BLaER1 (cell line): ENCODE measurements around the gene GFER.
A peak's percentile ranks its signal among the peaks of the same experiment; 100 is the strongest.

ENCODE experiments used
- H3K27ac ChIP-seq: shearing (Covaris generic); formaldehyde crosslinking; 2 replicates; pipeline ENCODE4 v1.8.1; 2022
- H3K27me3 ChIP-seq: shearing (Covaris generic); formaldehyde crosslinking; 2 replicates; pipeline ENCODE4 v1.8.1; 2022
- H3K36me3 ChIP-seq: shearing (Covaris generic); formaldehyde crosslinking; 2 replicates; pipeline ENCODE4 v1.8.1; 2022
- H3K4me1 ChIP-seq: shearing (Covaris generic); formaldehyde crosslinking; 2 replicates; pipeline ENCODE4 v1.8.1; 2022
- H3K4me2 ChIP-seq: shearing (Covaris generic); formaldehyde crosslinking; 2 replicates; pipeline ENCODE4 v1.8.1; 2022
- H3K4me3 ChIP-seq: shearing (Covaris generic); formaldehyde crosslinking; 2 replicates; pipeline ENCODE4 v1.8.1; 2022
- H3K9ac ChIP-seq: shearing (Covaris generic); formaldehyde crosslinking; 2 replicates; pipeline ENCODE4 v1.8.1; 2022
- H3K9me3 ChIP-seq: shearing (Covaris generic); formaldehyde crosslinking; 2 replicates; pipeline ENCODE4 v1.8.1; 2022
- H4K20me1 ChIP-seq: shearing (Covaris generic); formaldehyde crosslinking; 2 replicates; pipeline ENCODE4 v1.8.1; 2022
- Cebpa-rat ChIP-seq: shearing (Covaris generic); IDR thresholded peaks from 2 replicates; pipeline ENCODE4 v1.8.1; 2022

GFER gene

DNA sequence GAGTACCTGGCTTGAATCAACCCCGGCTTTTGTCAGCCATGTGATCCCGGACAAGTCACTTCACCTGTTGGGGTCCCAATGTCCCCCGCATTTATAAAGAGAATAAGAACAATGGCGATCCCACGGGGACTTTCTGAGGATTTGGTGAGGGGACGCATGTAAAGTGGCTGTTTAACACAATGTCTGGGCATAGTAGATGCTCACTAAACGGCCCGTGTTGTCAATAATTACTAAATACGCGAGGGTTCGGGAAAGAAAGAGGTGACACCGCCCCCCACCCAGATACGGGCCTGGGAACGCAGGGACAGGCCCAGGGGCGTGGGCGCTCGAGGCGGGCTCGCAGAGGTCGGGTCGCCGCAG is 7.6 kb downstream of the GFER start:
- Histone ChIP-seq H3K27ac (no peak overlapping the region), H3K9me3 (no peaks in the 10 kb centered on the region), H3K9ac (no peak overlapping the region), H4K20me1 (peaks cover 20% of the 10 kb centered on the region), H3K4me1 (peaks cover 40% of the 10 kb centered on the region), H3K4me3 (peak overlapping the region; percentile 56), H3K36me3 (peaks cover 23% of the 10 kb centered on the region), H3K27me3 (peaks cover 52% of the 10 kb centered on the region), H3K4me2 (peak overlapping the region; percentile 75)
- TF ChIP-seq Cebpa-rat: no peak

DNA sequence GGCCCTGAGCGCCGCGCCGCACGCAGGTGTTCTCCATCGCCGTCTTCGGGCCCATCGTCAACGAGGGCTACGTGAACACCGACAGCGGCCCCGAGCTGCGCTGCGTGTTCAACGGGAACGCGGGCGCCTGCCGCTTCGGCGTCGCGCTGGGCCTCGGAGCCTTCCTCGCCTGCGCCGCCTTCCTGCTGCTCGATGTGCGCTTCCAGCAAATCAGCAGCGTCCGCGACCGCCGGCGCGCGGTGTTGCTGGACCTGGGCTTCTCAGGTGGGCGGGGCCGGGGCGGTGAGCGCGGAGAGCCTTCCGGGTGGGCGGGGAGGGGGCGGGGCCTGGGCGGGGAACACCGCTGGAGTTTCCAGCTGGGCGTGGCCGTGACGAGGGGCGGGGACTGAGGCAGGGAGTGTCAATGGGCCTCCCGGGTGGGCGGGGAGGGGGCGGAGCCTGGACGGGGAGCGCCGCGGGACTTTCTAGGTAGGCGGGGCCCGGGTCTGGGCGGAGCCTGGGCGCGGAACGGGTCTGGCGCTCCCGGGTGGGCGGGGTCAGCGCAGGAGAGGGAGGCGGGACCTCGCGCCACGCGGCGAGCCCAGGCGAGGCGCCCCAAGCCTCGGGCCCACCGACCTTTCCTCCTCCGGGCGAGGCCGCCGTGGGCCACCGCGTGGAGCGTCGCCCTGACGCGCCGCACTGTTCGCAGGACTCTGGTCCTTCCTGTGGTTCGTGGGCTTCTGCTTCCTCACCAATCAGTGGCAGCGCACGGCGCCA is 8.1 kb downstream of the GFER start:
- no peak overlapping the region for H3K27ac ChIP-seq
- H3K4me1 ChIP-seq: peaks cover 40% of the 10 kb centered on the region
- H3K9me3 ChIP-seq: no peaks in the 10 kb centered on the region
- H3K36me3 ChIP-seq: peaks cover 23% of the 10 kb centered on the region
- H3K4me3 ChIP-seq: peak overlapping the region; percentile 56
- H4K20me1 ChIP-seq: peaks cover 21% of the 10 kb centered on the region
- no peak for TF ChIP-seq Cebpa-rat
- peak overlapping the region; percentile 75 for H3K4me2 ChIP-seq
- H3K27me3 ChIP-seq: peaks cover 52% of the 10 kb centered on the region
- H3K9ac ChIP-seq: no peak overlapping the region

DNA sequence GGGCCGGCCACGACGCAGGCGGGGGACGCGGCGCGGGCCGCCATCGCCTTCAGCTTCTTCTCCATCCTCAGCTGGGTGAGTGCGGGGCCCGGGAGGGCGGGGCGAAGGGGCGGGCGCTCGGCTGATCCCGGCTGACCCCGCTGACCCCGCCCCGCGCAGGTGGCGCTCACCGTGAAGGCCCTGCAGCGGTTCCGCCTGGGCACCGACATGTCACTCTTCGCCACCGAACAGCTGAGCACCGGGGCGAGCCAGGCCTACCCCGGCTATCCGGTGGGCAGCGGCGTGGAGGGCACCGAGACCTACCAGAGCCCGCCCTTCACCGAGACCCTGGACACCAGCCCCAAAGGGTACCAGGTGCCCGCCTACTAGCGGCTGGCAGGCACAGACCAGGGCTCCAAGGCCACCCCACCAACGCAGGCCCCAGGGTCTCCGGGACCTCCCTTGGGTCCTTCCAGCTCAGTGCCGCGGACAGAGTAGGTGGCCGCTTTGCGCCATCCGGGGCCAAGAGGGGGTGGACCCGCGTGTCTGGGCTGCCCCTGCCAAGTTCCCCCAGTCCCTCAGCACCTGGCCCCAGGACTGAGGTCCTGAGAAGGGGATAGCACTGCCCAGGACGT is 8.8 kb downstream of the GFER start:
- no peak overlapping the region for H3K9ac ChIP-seq
- peaks cover 52% of the 10 kb centered on the region for H3K27me3 ChIP-seq
- H4K20me1 ChIP-seq: peaks cover 23% of the 10 kb centered on the region
- H3K4me2 ChIP-seq: peak overlapping the region; percentile 32
- no peak overlapping the region for H3K27ac ChIP-seq
- peaks cover 40% of the 10 kb centered on the region for H3K4me1 ChIP-seq
- peaks cover 27% of the 10 kb centered on the region for H3K36me3 ChIP-seq
- no peak for TF ChIP-seq Cebpa-rat
- H3K4me3 ChIP-seq: no peak overlapping the region
- H3K9me3 ChIP-seq: no peaks in the 10 kb centered on the region

DNA sequence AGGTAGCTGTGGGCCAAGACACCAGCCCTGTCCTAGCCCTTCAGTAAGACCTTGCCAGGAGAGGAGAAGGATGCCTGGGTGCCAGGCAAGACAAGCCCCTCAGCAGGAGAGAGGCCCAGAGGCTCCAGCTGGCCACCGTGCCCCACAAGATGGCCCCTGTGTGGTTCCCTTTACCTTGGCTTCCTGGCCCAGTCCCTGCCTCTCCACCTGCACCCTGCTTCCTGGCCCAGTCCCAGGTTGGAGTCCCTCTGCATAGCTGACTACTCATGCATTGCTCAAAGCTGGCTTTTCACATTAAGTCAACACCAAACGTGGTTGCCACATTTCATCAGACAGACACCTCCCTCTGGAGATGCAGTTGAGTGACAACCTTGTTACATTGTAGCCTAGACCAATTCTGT is 9.7 kb downstream of the GFER start:
- no peak overlapping the region for H3K27ac ChIP-seq
- H3K4me2 ChIP-seq: peak overlapping the region; percentile 32
- H3K4me1 ChIP-seq: peaks cover 40% of the 10 kb centered on the region
- no peak for TF ChIP-seq Cebpa-rat
- no peaks in the 10 kb centered on the region for H3K9me3 ChIP-seq
- H3K27me3 ChIP-seq: peaks cover 43% of the 10 kb centered on the region
- H3K36me3 ChIP-seq: peaks cover 36% of the 10 kb centered on the region
- peaks cover 25% of the 10 kb centered on the region for H4K20me1 ChIP-seq
- 0 out of 2 replicates have a peak overlapping the region, but pooled peaks have one; percentile 41 for H3K9ac ChIP-seq
- no peak overlapping the region for H3K4me3 ChIP-seq

DNA sequence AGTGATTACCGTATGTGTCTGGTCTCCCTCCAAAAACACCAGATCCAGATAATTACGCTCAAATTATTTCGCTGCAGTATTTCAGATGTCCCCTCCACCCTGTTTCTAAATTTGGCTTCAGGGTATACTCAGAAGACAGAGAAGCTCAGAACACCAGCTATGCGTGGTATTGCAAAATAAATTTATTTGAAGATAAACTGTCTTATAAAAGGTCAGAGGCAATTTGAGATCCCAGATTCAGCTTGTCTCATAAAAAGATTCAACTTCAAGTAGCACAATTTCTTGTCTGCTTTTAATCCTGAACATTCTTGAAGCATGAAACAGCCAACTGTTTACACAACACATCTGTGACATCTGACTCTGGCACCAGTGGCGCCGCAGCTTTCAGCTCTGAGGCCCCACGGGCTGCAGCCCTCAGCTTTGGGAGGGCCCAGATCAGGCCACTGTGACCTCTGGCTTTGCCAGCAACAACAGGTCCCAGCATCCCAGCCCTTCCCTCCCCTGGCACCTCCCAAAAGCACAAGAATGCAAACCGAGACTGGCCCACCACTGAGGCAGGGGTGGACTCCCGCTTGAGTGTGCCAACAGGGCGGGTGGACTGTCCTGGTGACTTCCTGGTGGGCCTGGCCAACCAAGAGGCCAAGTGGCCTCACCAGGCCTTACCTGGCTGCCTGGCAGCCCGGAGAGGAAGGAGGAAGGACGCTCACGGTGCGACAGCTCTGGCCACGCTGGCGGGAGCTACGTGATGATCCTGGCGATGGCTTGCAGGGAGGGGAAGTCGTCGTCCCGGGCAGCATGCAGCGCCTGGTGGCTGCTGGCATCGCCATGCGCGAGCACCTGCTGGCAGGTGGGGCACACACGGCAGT is 13.7 kb downstream of the GFER start:
- peaks cover 18% of the 10 kb centered on the region for H3K4me1 ChIP-seq
- peaks cover 76% of the 10 kb centered on the region for H3K36me3 ChIP-seq
- no peak overlapping the region for H3K4me3 ChIP-seq
- H3K27me3 ChIP-seq: peaks cover 6% of the 10 kb centered on the region; the same call in 1 of the 2 replicates
- H3K27ac ChIP-seq: no peak overlapping the region
- H3K4me2 ChIP-seq: no peak overlapping the region
- no peak for TF ChIP-seq Cebpa-rat
- H3K9me3 ChIP-seq: no peaks in the 10 kb centered on the region
- peaks cover 47% of the 10 kb centered on the region for H4K20me1 ChIP-seq
- H3K9ac ChIP-seq: no peak overlapping the region

DNA sequence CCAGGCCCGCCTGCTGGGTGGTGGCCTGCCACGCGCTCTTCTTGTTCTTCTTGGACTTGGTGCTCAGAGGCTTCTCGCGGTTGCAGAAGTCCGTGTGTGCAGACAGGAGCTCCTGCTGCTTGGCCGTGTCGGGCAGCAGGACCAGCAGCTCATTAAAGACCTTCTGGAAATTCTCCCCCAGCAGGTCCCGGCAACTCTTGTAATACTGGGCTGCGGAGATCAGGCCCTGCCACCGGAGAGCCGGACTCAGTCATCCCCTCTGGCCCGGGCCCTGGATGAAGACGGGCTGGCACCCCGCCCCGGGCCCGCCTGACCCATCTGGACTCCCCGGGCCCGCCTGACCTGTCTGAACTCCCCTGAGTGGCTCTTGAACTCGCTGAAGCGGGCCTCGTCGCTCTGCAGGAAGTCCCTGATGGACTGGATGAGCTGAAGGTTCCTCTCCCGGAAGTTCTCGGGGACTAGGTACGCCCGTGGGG is 14.4 kb downstream of the GFER start:
- Histone ChIP-seq H3K9me3 (no peaks in the 10 kb centered on the region), H3K4me2 (no peak overlapping the region), H3K9ac (no peak overlapping the region), H3K36me3 (peaks cover 83% of the 10 kb centered on the region), H4K20me1 (peaks cover 54% of the 10 kb centered on the region), H3K27ac (no peak overlapping the region), H3K4me3 (no peak overlapping the region), H3K4me1 (peaks cover 14% of the 10 kb centered on the region), H3K27me3 (no peaks in the 10 kb centered on the region)
- no peak for TF ChIP-seq Cebpa-rat

DNA sequence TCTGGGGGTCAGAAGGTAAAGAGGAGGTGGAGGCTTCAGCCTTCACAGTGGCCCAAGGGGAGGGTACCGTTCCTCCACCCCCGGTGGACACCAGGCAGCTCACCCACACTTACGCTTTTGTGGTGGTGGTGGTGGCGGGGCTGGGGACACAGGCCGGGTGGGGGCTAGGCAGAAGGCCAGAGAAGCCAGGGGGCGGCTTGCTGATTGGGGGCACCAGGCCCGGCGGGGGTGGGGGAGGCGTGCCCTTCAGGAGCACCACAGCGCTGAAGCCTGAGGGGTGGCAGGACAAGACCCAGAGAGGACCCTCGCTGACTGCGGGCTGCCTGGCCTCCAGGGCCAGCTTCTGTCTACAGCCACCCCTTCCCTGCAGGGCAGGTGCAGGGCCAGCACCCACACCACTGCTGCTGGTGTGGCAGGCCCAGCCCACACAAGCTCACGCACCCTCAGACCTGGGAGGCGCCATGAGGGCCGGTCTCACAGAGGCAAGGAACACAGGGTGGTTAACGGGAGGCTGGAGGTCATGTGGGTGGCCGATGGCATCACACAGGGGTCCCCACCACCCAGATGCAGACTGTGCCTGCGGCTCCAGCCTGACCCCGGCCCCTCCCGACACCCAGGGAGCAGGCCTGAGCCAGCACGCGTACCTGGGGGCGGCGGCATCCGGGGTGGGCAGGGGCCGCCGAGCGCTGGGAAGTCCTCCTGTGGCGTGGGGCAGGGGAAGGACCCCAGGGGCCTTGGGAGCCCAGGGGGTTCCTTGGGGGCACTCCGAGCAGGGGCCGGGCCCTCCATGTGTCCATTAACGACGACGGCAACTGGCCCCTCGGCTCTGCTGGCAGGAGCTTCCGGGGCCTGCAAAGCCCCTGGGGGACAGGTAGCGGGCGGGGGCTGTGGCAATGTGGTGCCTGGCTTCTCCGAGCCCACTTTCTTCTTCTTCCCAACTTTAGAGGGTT is 15.1 kb downstream of the GFER start:
- H3K27me3 ChIP-seq: no peaks in the 10 kb centered on the region
- peaks cover 86% of the 10 kb centered on the region for H3K36me3 ChIP-seq
- H3K4me3 ChIP-seq: no peak overlapping the region
- H3K9me3 ChIP-seq: no peaks in the 10 kb centered on the region
- H3K27ac ChIP-seq: no peak overlapping the region
- peaks cover 14% of the 10 kb centered on the region for H3K4me1 ChIP-seq
- no peak for TF ChIP-seq Cebpa-rat
- no peak overlapping the region for H3K9ac ChIP-seq
- H4K20me1 ChIP-seq: peaks cover 61% of the 10 kb centered on the region
- no peak overlapping the region for H3K4me2 ChIP-seq

DNA sequence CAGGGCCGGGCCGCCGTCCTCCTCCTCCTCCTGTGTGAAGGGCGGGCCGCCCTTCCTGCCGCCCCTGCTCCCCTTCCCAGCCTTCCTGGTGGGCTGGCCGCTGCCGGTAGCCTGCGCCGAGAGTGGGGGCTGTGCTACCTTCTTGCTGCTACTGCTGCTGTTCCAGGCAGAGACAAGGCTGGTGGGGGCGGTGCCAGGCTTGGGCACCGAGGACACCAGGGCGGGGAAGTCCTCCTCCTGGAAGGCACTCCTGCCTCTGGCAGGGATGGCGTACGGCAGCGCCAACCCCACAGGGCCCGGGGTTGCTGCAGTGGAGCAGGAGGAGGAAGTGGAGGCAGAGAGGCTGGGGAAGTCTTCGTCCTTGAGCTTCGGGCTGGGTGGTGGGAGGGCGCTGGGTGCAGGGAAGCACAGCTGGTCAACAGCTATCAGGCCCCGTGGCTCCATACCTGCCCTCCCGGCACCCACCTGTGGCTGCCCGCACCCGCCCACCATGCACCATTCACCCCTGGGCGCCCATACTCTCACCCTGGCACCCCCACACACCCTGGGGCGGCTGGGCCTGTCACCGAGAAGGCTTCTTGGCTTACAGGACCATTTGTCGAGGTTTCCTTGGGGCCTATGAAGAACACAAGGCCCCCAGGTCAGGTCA is 16.0 kb downstream of the GFER start:
- Histone ChIP-seq H3K4me2 (no peak overlapping the region), H3K4me3 (no peak overlapping the region), H3K4me1 (peaks cover 18% of the 10 kb centered on the region), H3K27ac (no peak overlapping the region), H3K9me3 (no peaks in the 10 kb centered on the region), H3K36me3 (peaks cover 94% of the 10 kb centered on the region), H3K9ac (no peak overlapping the region), H3K27me3 (no peaks in the 10 kb centered on the region), H4K20me1 (peaks cover 70% of the 10 kb centered on the region)
- no peak for TF ChIP-seq Cebpa-rat
